Sigmoid colon (tissue), 3 donors: Measurements from ENCODE around the gene ATF6.

Experiments used
- CTCF ChIP-seq, 4 experiments: fragments of 450-650 bp in 3 of 4; fragments of 200-600 bp in 1 of 4; IDR thresholded peaks; one replicate each; pipeline ENCODE4 v1.5.1; 2016 to 2019; ENCODE audit warnings: antibody characterized with exemption in 4 of 4, mild to moderate bottlenecking in 3 of 4, moderate library complexity in 2 of 4
- POLR2A ChIP-seq, 2 donors: fragments of 450-650 bp; IDR thresholded peaks; one replicate each; pipeline ENCODE4 v1.6.1; 2016; ENCODE audit warnings: antibody characterized with exemption in 2 of 2, mild to moderate bottlenecking in 2 of 2, moderate library complexity in 2 of 2

- TF ChIP-seq CTCF (IDR thresholded peaks at IDR 0.05) (no peak), POLR2A (IDR thresholded peaks at IDR 0.05) (no peak)
These were observed 11.1 kb downstream of the ATF6 start for GRCh38 chr1:161777261-161777660.
